CD4-positive, alpha-beta T cell treated with Interleukin-2 at 100 ng/mL for 4 hours (primary cell): ENCODE data around the gene LIPC.

Experiments used
- DNase-seq: peaks from one replicate; pipeline ENCODE4 v3.0.0-alpha.2; 2020; ENCODE audit warnings: low spot score

The LIPC gene

DNA sequence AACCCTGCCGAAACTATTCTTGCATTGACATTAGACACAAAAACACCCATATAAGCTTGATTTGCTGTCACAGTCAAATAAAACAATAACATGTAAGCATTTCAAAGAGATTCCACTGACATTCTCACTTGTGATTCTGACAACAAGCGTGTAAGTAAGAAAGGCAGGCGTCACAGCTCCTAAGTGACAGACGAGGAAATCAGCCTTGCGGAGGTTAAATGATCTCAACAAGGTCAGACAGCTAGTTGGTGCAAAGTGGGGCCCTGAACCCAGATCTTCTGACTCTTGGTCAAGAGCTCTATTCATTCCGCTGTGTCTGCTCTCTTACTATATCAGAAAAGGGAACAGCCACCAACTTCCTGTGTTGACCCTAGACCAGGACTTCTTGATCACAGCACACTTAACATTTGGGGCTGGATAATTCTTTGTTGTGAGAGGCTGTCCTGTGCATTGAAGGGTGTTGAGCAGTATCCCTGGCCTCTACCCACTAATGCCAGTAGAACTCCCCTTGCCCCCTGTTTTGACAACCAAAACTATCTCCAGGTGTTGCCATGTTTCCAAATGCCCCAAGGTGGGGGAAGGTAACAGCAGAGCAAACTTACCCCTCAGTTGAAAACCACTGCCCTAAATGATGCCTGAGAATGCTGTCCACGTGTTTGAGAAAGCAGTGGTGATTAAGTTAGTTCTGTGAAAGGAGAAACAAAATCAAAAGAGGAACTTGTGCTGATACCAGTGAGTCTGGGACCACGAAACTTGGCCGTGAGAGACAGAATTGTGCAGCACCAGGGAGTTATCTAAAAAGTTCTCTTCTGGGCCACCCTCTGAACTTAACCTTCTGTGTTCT, 86.1 kb downstream of the LIPC start:
- DNase-seq: peak; percentile 11

DNA sequence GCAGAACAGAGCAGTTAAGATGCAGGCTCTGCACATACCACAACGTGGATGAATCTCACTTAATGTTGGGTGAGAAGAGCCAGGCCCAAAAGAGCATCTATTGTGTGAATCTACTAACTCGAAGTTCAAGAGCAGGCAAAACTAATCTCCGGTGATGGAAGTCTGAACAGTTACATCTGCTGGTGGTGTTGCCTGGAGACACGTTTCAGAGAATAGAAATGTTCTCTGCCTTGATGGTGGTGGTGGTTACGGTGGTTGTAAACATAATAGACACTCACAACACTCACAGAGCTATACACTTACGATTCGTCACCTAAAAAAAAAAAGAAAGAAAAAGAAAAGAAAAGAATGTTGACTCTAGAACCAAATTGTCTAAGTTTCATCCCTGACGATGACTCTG, 86.8 kb downstream of the LIPC start:
- peak; percentile 17 for DNase-seq

DNA sequence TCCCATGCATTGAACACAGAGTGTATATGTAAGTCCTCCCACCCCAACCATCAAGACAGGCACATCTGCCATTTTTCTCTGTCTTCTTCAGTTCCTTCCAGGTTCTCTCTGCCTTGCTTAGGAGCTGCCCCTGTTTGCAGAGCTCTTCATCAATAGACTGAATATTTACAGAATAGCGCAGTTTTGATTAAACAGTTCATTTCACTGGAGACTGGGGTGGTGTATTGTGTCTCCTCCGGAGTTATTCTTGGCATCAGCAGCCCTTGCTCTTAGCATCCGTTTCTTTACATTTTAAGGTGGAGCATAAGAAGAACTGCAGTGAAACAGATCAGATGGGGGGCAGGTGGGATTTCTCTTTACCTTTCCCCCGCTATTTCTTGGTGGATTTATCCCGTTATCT, 87.7 kb downstream of the LIPC start:
- no peak for DNase-seq

DNA sequence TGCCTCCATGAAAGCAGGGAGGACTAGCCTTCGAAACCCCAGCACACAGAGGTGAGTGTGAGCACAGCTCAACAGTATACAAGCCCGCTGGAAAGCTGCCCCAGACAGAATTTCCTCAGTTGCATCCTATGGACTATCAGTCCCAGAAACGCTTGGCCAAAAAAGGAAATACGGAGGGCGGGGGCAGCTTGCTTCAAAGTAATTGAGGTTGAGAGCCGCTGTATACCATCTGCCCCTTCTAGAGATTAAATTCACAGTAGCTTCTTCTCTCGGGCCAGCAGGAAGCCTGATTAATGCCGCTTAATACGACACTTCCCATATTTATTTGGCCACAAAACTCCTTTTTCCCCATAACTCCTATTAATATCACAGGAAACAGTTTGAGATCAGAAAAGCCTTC, 88.7 kb downstream of the LIPC start:
- no peak for DNase-seq

DNA sequence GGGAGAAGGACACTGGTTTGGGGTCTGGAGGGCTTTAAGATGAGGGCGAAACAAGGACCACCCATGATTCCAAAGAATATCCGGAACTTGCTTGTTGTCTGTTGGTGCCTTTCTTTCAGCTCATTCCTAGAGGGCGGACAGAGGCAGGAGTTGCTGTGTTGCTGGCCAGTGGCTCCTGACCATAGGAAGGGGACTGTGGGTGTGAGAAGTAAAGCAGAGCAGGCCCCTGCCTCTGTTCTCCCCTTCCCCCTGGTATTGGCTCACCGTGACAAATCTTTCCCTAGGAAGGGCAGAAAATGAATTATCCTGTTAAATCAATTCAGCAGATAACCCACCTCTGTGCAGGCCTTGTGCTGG, 89.1 kb downstream of the LIPC start:
- DNase-seq: no peak

DNA sequence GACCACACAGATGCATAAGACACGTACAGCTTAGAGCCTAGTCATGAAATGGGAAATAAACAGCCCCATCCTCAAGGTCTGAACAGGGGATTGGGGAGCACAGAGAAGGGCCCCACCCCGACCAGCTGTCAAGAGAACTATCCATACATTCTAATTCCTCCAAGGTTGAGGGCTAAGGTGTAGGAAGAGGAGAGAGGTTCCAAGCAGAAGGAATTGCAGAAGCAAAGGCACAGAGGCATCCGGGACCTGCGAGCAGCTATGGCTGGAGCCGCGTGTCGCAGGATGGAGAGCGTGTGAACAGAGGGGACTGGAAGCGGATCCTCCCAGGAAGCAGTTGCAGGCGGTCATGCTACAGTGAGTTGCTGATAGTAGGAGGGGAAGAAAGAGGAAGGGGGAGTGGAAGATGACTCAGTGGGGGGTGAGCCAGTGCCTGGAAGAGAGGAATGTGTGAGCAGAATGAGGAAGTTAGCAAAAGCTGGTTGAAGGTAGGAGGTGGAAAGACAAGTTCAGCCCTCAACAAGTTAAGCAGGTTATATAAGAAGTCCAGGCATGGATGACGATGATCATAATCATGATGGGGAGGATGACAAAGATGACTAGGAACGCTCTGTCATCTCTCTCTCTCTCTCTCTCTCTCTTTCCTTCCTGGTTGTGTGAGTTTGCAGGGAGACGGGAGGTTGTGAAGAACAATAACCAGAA, 89.7 kb downstream of the LIPC start:
- no peak for DNase-seq

DNA sequence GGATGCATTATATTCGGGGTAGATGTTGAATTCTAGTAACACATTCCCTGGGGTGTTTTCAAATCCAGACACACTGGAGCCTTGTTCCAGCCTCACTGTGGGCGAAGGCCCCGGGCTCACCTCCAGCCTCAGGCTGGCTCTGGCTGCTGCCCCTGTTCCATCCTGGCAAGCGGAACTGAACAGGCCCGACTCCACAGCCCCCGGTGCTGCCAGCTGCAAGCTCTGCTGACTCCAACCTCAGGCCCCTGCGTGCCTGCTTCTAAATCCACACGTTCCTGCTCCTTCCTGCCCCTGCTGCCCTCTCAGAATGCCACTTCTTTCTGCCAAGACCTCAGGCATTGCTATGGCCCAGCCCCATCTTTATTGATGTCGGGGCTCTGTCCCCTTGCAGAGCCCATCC, 90.6 kb downstream of the LIPC start:
- DNase-seq: no peak

DNA sequence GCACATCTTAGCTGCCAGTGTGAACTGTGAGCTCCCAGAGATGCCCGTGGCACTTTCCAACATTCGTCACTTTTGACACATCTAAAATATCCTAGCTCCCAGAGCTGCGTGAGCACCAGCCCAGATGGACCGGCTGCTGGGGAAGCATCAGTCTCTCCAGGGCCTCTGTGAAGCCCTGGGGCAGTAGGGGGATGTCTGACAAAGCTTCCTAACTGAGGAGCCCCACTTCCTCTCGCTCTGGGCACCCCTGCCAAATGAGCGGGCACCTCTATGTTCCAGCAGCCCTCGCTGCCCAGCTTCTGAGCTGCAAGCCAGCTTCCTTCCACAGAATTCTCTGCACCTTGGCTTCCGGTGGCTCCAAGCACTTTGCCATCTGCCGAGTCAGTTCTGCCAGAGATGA, 91.1 kb downstream of the LIPC start:
- no peak for DNase-seq

DNA sequence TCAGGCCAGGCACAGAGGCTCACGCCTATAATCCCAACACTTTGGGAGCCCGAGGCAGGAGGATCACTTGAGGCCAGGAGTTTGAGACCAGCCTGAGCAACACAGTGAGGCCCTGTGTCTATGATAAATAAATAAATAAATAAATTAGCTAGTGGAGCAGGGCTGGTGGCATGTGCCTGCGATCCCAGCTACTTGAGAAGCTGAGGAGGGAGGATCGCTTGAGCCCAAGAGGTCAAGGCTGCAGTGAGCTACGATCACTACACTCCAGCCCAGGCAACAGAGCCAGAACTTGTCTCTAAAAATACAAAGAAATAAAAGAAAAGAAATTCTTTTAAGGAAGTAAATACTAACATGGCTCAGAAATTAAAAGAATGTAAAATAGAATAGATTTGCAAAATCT, 91.8 kb downstream of the LIPC start:
- no peak for DNase-seq

DNA sequence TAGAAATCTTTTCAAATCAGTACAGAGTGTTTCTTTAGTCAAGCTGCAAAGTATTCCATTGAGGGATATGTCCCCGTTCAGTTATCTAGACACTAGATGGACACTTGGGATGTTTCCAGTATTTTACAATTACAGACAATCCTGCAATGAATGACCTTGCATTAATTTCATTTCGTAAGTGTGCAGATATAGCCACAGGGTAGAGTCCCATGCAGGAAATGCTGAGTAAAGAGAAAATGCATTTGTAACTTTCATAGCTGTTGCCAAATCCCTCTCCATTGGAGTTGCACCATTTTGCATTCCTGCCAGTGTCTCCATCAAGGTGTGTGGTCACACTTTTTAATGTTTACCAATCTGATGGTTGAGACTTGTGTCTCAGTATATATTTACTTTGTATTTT, 92.5 kb downstream of the LIPC start:
- DNase-seq: no peak

DNA sequence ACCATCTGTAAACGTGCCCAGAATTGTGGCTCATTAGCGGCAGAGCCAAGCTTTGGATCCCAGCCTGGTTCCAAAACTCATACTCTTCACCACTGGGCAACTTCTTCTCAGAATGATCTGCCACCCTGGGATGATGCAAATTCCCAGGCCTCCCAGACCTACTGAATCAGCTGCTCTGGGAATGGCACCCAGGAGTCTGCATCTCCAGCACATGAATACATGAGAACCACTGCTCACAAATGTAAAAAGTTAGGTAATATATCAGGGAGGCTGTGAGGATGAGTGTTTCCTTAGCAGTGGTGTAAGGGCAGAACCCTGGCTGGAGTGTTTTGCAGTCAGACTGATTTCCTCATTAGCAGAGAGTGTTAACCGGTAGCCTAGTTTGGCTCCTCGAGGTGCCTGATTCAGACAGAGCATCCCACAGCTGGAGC, 94.2 kb downstream of the LIPC start:
- no peak for DNase-seq

DNA sequence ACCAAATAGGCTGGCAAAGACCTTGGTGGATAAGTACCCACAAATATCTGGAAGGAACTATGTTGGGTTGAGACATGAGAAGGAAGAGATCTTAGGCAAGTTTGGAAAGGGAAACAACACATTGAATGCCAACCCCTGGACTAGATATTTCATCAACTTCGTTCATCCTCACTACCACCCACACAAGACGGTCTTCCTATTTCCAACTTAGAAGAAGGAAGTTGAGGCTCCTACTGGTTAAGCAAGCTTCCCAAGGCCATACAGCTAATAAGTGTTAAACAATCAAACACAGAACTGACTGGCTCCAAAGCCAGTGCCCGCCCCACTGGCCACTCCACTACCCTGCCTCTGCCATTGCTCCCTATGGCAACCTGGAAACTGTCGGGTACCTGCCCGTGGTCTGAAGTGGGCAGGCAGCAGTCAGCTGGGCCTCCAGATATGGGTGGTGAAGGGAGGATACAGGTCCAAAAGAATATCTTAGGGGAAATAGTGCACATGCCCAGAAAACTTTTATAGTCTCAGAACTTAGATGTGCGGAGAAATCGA, 94.9 kb downstream of the LIPC start:
- no peak for DNase-seq

DNA sequence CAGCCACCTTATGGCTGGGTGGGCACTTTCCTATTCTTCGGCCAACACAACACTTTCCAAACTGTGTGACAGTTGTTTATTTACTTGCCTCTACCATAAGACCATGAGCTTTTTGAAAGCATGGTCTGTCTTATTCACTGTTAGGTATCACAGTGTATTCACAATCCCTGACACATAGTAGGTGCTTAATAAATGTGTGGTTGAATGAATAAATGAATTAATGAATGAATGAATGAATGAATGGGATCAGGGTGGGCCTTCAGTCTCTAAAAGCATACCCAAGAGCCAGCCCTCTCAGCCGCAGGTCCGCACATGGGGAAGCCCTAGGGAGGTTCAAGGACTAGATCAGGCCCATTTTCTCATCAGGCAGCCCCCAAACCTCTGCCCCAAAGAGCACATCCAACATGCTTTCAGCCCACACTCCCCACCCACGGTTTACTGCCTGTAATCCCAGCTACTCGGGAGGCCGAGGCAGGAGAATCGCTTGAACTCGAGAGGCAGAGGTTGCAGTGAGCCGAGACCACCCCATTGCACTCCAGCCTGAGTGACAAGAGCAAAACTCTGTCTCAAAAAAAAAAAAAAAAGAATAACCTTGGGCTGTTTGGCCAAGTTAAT, 95.9 kb downstream of the LIPC start:
- DNase-seq: no peak

DNA sequence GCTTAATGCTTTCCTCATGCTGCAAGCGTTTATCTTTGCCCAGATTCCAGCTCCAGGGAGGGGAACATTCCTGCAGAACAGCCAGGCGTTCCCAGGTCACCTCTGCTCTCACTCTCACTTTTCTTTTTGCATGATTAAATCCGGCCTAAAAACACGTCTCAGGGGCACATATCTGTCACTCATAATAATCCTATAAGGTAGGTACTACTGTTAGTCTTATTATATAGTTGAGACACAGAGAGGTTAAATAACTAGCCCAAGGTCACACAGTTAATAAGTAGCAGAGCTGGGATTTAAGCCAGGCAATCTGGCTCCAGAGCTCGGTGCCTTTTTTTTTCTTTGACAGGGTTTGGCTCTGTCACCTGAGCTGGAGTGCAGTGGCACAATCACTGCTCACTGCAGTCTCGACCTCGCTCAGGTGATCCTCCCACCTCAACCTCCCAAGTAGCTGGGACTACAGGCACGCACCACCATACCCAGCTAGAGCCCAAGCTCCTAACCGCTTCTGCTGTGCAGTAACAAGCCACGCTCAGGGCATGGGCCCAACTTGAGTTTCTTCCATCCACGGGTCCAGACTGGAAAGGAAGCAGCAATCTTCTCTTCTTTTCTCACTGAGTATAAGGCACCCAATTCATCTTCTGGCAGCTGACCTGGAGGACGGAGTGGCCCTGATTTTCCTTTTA, 96.5 kb downstream of the LIPC start:
- no peak for DNase-seq

DNA sequence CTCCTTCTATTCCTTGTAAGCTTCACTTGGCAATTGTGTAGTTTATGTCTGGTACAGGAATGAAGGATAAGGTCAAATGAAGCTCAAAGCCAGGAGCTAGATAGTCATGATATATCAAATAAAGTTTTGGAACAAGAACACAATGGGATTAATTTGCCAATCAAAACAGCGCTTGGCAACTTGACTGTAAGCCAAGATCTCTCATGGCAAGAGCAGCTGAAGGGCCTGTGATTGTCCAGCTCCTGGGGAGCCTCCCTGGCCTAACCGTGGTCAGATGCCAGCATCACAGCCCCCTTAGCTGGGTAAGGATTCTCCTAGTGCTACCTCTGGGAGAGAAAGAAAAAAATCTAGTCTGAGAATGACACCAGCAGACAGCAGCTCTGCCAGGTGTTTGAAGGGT, 97.2 kb downstream of the LIPC start:
- DNase-seq: no peak

DNA sequence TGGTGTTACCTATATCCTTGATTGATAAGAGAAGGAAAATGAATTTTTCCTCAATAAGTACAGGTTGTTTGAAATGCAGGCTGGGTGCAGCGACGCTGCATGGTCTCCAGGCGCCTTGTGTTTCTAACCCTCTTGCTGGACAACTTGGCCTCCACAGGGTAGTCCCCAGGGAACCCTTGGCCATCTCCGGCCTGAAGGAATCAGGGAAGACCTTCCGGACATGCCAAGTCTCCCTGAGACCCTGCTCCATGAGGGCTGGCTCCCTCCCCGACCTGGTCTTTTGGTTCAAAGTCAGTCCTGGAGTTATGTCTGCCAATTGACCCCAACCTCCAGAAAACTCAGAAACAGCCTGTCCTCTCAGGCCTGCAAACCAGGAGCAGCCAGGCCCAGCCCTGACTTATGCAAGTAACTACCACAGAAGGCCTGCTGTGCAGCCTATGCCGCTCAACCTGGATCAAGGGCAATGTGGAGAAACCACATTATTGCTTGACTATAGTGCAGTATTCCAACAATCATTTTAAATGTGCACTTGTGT, 98.3 kb downstream of the LIPC start:
- no peak for DNase-seq

DNA sequence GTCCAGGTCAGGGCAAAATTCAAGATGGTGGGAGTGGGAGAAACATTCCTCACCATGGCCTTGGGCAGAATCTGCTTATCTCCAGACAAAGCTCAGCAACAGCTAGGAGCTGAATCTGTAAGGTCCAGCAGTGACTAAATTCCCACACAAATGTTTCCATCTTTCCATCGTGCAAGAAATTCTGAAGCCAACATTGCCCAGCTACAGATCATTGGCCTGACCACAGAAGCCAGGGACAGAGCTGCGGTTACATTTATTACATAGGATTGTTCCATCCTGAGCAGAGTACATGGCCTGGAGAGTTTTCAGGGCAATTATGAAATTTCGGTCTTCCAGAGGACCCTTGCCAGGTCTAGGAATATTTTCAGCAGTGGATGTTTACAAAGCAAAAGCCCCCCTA, 100.3 kb downstream of the LIPC start:
- no peak for DNase-seq

DNA sequence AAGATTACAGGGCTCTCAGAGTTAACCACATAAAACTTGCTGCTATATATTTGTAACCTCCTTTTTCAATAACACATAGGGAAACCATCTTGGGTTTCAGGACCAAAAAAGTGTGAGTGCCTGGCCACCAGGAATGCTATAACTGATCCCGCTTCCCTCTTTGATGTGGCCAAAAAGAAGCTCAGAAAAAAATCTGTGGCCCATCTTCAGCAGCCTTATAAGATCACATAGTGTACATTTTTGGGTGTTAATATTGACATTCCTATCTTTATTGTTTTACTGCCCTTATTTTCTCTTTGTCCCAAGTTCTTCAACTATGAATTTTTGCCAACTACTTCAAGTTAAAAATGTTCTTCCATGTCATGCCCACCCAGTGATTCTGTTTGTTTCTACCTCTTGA, 102.8 kb downstream of the LIPC start:
- no peak for DNase-seq

DNA sequence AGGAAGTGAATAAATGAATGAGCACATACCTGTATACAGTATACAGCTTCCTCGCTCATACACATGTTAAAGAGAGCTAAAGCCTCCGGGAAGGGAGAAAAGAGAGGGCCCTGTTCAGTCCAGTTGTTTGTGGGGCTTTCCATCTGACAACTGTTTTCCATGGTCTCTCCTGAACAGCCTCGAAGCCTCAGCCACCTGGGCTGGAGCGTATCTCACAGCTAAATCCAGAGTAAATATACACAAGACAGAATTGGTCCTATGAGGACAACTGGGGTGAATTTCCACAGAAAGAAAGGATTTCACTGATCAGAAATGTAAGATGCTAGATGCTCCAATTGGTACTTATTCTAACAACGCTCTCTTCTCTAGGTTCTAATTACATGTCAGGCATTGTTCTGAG, 103.5 kb downstream of the LIPC start:
- DNase-seq: no peak

DNA sequence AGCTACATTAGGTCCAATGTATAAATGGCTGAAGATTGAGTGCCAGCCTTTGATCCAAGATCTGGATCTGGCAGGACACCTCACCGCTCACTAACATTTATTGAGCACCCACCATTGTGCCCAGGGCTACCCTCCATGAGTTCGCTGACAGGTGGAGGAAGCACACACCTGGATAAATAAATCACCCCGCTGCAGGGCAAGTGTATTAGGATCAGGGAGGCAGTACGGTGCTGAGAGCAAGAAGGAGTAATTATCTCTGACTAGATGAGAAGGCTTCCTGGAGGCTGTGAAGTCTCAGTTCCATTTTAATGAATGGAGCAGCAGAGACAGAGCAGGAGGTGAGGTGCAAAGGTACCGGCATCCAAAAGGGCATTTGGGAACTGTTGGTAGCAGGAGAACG, 104.1 kb downstream of the LIPC start:
- no peak for DNase-seq

DNA sequence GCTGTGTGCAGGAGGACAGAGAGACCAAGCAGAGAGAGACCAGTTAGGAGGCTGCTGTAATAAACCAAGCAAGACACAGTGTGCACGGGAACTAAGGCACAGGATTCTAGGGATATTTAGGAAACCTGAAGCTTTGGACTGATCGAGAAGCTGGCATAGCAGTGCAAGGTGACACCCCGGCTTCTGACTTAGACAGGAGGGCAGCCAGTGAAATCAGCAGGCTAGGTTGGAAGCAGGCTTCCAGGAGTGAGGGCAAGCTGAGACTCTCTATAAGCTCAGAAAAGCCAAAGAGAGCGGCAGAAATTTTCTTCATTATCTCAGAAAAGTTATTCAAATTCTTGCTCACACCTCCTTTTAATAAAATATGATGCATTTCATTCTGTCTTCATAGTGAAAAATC, 104.6 kb downstream of the LIPC start:
- DNase-seq: no peak

DNA sequence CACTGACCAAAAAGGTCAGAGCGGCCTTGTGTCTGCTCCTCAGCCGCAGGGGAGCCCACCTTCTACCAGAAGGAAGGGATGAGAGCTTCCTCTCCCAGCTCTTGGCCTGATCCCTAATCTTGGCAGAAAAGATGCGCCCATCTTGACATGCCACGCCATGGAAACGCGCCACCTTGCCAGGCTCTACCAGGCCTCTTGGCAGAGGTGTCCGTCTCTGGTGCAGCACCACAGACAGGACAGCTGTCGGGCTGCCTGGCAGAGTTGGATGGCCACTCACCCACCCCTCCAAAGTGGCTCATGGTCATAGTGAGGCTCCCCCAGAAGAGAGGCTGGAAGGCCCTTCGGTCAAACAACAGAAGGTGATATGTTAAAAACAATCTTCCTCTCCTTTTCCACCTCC, 105.2 kb downstream of the LIPC start:
- no peak for DNase-seq
